ENCODE results near the gene SERPINB8.

The SERPINB8 gene

DNA sequence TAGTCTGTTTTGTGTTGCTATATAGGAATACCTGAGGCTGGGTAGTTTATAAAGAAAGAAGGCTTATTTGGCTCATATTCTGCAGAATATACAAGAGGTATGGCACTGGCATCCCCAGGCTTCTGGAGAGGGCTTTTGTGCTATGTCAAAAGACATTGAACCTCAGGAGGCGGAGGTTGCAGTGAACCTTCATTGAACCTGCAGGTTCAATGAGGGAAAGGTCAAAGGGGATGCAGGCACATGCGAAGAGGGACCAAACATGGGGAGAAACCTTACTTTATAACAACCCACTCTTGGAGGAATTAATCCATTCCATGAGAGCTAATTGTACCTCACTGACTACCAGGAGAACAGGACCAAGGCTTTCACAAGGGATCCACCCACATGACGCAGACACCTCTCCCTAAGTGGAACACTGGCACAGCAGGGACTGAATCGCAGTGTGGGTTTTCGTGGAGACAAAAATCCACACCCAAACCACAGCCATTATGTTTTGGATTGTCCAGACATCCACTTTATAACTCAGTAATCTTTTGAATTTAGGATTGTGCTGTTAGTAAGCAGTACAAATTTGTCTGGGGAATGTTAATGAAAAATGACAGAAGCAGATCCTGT lies 4.1 kb upstream of the SERPINB8 start:
- no peak for DNase-seq

DNA sequence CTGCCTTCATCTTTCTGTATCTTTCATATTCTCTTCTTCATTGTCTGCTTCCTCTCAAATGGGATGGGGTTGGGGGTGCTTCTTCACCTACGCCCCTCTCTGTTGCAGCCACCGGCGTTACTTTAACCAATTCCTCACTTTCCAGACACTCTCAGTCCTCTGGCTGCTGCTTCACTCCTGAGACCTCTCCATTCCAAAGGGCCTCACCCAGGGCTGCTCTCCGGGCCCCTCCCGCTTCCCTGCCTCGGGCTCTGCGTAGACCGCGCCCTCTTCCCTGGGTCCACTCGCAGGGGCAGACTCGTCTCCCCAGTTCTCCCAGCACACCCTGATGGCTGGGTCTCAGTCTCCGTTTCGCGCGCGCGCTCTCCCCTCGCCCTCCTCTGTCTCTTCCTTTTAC lies 926 bp downstream of the SERPINB8 start:
- no peak for DNase-seq

DNA sequence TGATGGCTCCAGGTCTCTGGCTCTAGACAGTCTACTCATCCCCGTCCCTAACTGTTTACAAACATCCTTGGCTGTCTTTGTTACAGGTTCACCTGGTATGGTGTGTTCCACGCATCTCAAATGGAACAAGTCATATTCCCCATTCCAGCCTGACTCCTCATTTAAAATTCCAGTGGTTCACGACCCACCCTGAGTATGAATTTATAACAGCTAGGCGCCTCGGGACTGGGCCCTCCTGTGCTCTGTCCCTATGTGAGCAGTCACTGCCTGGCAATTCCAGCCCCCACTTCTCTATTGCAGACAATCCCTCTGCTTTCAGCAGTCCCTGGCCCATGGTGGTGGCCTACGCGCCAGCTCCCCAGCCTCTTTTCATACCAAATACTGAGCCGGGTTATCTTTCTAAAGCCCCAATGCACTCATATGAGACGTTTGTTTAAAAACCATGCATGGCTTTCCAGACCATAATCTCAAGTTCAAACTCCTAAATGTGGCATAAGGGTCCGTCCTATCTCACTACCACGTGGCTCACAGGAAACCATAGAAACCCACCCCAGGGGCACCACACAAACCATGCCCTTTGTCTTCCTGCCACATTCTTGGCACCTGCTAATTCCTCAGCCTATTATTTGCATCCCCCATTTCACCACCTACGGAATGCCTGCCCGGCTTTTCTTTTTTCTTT lies 1.6 kb downstream of the SERPINB8 start:
- DNase-seq, result no peak

- no peak for DNase-seq
Observed at GRCh38 chr18:63972002-63972376, 2.1 kb downstream of the SERPINB8 start.

DNA sequence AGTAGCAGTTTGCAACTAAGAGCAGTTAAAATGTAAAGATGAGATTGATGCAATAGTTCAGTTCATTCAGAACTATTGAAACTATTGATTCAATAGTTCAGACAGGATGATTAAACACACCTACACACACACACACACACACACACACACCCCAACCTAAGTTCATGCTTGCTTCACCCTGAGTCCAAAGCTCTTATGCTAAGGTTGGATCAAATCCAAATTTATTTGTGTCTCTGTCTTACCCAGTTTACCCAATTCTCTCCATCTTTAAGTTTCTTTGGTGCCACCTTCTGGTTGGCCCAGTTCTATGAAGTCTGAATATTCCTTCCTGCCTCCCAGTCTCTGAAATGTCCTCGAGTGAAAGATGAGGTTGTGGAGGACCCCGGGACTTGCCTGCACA lies 5.1 kb downstream of the SERPINB8 start:
- no peak for DNase-seq

DNA sequence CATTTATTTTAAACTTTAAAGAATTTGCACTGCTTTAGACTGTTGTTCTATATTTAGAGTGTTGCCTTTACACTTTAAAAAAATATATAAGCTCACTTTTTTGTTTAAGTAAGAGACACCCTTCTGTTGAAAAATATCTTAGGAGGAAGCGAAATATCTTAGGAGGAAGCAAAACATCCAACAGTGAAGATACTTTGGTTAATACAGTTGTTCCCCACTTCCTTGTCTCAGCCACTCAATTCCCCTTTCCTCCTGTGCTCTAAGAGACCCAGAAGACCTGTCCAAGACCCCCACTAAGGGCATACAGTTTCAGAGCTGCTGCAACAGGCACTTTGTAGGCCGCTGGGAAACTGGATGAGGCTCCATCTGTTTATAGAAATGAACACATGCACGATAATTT lies 5.7 kb downstream of the SERPINB8 start:
- no peak for DNase-seq

- no peak for DNase-seq
Observed at GRCh38 chr18:63977040-63977439, 7.2 kb downstream of the SERPINB8 start.

DNA sequence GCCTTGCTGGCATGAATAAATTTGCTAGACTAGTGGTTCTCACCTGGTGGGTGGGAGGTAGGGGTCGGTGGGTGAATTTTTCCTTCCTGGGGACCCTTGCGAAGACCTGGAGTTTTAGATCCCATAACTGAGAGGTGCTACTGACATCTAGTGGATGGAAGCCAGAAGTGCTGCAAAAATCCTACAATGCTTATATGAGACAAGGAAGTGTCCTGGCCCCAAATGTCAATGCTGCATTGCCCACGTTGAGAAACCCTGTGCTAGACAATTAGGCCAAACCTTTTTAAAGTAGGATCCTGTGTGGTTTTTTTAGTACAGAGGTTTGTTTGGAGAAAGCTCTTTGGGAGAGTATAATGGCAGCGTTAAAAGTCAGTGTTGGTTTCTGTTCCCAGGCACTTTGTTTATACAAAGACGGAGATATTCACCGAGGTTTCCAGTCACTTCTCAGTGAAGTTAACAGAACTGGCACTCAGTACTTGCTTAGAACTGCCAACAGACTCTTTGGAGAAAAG lies 9.6 kb downstream of the SERPINB8 start:
- DNase-seq, result peak in 1 of 4 experiments; percentile 4

DNA sequence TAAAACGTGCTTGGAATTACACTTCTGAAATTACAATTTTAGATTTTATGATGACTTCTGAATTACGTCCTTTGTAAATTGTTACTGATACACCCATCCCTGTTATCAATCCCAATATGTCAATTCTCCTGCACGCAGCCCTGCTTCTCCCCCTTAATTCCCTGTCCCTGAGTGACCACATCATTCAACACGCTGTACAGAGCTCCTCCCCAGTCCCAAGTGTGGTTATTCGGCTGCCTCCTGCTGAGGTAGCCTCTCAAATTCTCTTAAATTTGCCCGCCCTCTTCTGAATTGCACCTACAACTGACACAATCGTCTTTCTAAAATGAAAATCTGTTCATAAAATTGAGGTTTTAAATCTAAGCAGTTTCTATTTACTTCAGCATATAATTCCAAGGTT lies 10.1 kb downstream of the SERPINB8 start:
- DNase-seq, result no peak

DNA sequence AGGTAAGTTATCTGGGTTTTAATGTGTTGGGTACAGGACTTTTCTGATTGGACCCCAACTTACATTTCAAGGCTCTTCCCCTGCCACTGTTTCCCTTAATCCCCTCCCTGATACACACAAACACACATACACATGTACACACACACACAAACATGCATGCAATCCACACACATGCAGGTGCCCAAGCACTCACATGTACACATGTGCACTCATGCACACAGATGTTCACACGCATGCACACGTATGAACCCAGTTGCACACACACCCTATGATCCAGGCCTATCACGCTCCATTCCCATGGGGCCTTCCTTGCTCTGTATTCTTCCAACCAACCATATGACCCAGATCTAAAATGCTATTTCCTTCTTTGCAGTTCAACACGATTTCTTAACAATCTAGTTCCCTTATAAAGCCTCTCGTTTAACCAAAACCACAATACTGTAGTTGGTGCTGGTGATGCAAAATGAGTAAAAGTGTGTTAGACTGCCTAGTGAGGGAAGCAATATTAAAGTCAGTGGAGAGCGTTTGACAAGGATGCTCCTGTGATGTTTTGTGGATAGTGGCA lies 11.1 kb downstream of the SERPINB8 start:
- no peak for DNase-seq

GRCh38 chr18:63981719-63982118 lies 11.8 kb downstream of the SERPINB8 start:
- no peak for DNase-seq

- no peak for DNase-seq
Observed at GRCh38 chr18:63982361-63982760, 12.5 kb downstream of the SERPINB8 start.

GRCh38 chr18:63986885-63987284 lies 17.0 kb downstream of the SERPINB8 start:
- DNase-seq, result no peak

- DNase-seq, result no peak
Observed at GRCh38 chr18:63987743-63988142, 17.9 kb downstream of the SERPINB8 start.

DNA sequence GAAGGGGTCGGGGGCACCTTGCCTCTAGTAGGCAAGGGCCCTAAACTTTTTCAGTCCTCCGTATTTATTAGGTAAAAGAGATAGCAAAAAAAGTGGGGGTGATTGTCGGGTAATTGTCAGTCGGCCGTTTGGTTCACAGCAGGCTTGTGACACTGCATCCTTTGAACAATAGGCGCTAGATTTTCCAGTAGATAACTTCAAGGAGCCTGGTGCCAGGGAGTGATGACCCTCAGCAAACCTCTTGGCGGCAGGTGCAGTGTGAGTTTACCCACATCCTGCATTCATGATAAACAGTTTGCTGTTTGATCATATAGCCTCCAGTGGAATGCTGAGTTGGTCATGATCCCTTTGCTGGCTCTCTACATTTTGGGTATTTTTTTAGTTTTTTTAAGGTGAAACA lies 22.9 kb downstream of the SERPINB8 start:
- no peak for DNase-seq

DNA sequence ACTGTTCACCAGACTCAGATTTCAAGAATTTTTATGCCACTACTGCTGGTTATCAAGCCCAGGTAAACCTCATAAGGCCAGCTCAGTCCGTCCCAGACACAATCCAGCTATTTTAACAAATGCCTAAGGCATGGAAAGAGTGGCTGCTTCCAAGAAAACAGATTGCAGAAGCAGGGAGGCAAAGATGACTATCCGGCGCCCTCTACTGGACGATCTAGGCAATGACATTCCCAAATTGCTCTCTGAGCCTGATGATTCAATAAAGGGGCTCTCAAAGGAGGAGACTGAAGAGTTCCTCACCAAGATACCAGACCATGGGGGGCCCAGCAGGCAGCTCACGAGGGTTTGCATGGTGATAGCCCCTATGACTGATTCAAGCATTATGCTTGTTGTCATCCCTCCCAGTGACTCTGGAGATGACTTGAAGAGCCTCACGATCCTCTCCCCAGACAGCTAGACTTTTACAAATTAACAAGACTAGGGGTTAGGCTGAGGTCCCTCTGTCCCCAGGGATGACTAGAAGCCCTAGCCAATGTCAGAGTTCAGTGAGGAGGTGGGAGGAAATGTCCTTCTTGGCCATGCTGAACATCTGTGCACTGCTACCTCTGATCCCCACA lies 25.0 kb downstream of the SERPINB8 start:
- DNase-seq, result peak in 1 of 4 experiments; percentile 10

- DNase-seq, result no peak
Observed at GRCh38 chr18:63997041-63997440, 27.2 kb downstream of the SERPINB8 start.

- DNase-seq, result no peak
Observed at GRCh38 chr18:63997606-63998005, 27.7 kb downstream of the SERPINB8 start.

GRCh38 chr18:63999871-64000270 lies 30.0 kb downstream of the SERPINB8 start:
- DNase-seq, result no peak

DNA sequence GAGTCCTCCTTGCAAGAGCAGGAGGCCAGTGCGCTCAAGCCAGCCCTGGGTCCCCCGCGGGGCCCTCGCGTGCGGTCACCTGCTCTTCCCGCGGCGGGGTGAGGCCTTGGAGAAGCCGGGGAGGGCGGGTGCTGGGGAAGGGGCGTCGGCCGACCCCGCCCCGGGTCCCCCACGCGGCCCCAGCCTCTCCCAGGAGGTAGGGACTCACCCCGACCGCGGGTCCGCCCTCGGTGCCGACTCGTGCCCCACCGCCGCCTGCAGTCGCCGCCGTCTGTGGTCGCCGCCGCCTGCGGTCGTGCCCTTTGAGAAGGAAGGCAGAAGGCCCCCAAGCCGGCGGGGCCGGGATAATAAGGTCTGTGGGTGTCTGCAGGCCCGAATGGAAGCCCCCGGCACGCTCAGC lies 32.7 kb downstream of the SERPINB8 start:
- no peak for DNase-seq

DNA sequence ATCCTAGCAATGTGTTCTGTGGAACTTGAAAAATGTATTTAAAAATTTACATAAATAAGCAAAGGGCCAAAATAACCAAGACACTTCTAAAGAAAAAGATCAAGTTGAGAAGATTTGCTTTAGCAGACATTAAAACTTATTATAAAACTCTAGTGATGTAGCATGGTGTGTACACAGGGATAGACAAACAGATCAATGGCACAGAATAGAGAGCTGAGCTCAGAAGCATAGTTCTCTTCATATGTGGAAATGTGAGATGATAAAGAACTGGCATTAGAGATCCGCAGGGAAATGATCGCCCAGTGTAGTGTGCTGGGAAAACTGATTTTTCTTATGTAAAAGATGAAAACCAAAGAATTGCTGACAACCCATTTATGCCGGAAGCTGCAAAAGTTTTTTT lies 39.4 kb downstream of the SERPINB8 start:
- DNase-seq, result no peak

DNA sequence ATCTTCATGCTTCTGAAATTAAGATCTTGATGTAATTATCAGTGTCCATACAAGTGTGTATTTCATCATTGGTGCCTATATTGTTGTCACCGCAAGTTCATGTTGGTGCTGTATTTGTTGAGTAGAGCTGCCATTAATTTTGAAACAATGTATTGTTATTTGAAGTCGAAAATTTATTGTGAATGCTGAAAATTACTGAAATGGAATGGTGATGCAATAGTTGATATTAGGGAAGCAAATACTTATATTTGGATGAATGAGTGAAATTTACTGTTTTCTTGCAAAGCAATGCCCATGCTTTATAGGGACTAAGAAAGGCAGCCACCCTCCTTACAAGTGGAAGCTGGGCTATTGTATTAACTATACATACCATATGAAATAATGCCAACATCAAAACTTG lies 41.6 kb downstream of the SERPINB8 start:
- DNase-seq, result no peak

DNA sequence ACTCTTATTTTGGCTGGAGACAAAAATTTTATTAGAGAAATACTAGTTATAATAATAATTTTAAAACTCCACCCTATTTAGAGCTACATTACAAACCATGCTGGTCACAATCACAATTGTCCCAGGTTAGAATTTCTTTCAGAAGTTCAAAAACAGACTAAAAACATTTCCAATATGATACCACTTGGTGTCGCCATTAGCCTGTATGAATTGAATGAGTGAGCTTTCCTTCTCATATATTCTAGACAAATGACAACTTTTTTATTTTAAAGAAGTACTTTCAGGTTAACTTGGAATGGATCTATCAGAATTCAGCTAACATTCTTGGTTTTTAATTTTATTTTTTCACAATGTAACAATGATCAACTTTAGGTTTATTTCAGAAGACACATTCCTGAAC lies 48.0 kb downstream of the SERPINB8 start:
- DNase-seq, result no peak

All from activated naive CD4-positive, alpha-beta T cell (primary cell).